HG02943 (cell line): ENCODE data around the gene TMC2.
"Not testable (repeated sequence)": the region's sequence is repeated elsewhere in the genome, so short reads cannot be mapped to it uniquely, and the experiment has no call there.

Experiments used
- ATAC-seq: cut with Tn5 transposase; IDR thresholded peaks from one replicate; pipeline ENCODE4 v1.9.1; 2021; ENCODE audit warnings: mild to moderate bottlenecking, low read depth, moderate library complexity; ENCODE audit not compliant: unreplicated experiment

TMC2 gene, protein sequence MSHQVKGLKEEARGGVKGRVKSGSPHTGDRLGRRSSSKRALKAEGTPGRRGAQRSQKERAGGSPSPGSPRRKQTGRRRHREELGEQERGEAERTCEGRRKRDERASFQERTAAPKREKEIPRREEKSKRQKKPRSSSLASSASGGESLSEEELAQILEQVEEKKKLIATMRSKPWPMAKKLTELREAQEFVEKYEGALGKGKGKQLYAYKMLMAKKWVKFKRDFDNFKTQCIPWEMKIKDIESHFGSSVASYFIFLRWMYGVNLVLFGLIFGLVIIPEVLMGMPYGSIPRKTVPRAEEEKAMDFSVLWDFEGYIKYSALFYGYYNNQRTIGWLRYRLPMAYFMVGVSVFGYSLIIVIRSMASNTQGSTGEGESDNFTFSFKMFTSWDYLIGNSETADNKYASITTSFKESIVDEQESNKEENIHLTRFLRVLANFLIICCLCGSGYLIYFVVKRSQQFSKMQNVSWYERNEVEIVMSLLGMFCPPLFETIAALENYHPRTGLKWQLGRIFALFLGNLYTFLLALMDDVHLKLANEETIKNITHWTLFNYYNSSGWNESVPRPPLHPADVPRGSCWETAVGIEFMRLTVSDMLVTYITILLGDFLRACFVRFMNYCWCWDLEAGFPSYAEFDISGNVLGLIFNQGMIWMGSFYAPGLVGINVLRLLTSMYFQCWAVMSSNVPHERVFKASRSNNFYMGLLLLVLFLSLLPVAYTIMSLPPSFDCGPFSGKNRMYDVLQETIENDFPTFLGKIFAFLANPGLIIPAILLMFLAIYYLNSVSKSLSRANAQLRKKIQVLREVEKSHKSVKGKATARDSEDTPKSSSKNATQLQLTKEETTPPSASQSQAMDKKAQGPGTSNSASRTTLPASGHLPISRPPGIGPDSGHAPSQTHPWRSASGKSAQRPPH

DNA sequence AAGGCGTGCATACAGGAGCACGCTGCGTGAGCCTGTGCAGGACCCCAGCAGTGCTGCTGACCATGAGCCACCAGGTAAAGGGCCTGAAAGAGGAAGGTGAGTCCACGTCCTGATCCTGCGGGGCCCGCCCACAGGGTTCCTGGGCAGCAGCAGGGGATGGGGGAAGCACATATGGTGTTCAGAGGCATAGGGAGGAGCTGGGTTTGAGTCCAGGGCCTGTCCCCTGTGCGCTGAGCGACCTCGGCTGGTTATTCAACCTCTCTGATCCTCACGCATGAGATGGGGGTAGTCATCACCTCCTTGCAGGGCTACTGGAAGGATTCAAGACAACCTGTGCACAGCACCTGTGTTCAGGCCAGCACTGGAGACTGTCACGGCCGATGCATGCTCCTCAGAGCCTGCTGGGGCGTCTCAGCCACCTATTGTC lies at the start of gene TMC2:
Gene TMC2, plus strand, starts transcription at position 14 of the 427 bp plus-strand sequence. Its CDS starts 49 bp downstream, at position 63.
- ATAC-seq = no peak

DNA sequence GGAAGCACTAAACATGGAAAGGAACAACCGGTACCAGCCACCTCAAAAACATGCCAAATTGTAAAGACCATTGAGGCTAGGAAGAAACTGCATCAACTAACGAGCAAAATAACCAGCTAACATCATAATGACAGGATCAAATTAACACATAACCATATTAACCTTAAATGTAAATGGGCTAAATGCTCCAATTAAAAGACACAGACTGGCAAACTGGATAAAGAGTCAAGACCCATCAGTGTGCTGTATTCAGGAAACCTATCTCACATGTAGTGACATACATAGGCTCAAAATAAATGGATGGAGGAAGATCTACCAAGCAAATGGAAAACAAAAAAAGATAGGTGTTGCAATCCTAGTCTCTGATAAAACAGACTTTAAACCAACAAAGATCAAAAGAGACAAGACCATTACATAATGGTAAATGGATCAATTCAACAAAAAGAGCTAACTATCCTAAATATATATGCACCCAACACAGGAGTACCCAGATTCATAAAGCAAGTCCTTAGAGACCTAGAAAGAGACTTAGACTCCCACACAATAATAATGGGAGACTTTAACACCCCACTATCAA lies 33.5 kb upstream of the TMC2 start:
- ATAC-seq = not testable (repeated sequence)

DNA sequence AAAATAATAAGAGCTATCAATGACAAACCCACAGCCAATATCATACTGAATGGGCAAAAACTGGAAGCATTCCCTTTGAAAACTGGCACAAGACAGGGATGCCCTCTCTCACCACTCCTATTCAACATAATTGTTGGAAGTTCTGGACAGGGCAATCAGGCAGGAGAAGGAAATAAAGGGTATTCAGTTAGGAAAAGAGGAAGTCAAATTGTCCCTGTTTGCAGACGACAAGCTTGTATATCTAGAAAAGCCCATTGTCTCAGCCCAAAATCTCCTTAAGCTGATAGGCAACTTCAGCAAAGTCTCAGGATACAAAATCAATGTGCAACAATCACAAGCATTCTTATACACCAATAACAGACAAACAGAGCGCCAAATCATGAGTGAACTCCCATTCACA lies 31.6 kb upstream of the TMC2 start:
- ATAC-seq = not testable (repeated sequence)

DNA sequence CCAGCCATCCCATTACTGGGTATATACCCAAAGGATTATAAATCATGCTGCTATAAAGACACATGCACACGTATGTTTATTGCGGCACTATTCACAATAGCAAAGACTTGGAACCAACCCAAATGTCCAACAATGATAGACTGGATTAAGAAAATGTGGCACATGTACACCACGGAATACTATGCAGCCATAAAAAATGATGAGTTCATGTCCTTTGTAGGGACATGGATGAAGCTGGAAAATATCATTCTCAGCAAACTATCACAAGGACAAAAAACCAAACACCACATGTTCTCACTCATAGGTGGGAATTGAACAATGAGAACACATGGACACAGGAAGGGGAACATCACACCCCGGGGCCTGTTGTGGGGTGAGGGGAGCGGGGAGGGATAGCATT lies 29.9 kb upstream of the TMC2 start:
- not testable (repeated sequence) for ATAC-seq

DNA sequence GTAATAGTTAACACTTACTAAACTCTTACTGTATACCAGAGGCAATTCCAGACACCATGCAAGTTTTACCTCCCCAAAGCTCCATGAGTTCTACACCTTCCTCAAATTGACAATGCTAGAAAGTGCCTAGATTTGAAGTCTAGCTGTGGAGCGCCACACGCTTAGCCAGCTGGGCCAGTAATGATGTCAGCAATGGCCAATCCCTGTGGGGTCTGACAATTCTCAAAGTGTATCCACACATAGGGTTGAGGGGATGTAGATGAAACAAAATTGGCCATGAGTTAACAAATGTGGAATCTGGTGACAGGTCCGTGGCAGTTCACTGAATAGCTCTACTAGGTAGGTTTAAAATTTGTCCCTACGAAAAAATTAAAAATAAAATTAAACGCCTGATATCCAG lies 28.9 kb upstream of the TMC2 start:
- ATAC-seq = no peak

DNA sequence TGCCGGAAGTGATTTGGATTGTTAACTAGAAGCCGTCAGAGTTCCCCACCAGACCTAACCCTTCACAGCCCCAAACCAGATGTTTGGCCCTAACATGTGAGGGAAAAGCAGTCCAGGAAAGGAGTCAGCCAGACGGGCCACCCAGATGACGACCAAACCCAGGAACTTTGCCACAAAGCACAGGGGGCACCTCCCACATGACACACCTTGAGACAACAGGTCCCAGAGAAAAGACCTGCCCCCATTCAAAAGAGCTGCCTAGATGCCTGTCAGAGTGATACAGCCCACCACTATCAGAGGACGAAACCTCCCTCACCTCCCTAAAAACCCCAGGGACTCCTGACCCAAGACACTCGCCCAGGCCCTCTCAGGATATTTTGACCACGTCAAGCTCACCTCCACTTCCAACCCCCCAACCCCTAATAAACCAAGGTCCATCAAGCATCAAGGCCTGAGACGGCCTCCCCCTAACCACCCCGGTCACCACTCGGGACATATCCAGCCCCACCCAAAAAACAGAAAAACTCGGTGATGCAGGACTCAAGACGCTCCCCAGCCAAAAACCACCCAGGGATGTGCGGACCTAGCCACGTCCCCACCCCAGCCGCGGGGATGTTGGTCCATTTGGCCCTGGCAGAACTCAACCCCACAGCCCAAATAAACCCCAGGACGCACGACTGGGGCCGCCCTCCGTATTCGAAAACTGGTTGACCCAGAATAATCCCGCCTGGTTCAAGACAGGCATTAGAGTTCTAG lies 28.3 kb upstream of the TMC2 start:
- ATAC-seq = peak; percentile 18

DNA sequence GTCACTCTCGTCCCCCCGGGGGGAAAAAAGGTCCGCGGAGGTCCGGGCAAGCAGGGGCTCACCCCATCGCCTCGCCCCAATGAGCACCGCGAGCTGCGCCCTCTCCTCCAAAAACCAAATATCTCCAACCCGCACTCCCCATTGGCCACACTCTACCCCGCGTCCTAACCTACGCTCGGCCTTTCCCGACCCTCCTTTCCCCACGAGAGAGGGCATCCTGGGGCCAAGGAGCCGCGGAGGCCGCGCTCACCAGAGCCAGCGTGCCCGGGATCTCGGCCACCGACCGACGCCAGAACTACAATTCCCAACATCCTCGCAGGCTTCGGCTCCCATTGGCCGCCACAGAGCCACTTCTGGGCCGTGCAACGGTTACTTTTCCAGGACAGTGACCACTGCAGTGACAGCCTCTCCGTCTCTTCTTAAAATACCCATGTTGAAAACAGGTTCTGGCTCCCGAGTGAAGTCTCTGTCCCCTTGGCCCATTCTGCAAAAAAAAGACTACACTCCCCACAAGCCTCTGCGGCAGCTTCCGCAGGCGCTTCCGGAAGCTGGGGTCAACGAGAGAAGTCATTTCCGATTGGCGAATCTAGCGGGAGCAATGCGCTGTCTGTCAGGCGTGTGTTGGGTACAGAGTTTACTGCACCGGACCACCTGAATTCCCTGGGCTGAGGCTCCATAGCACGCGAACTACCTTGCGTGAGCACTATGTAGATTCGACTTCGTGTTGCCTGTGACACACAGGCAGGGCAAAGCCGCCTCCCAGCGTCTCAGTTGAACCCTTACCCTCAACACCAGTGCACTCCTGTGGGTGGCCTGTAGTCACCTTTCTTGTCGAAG lies 27.5 kb upstream of the TMC2 start, which contains the start of gene ZNF343:
Gene ZNF343, minus strand, starts transcription at position 285 of the 837 bp plus-strand sequence. CDS start 15,020 bp downstream, outside the sequence.
- ATAC-seq = peak; percentile 93

DNA sequence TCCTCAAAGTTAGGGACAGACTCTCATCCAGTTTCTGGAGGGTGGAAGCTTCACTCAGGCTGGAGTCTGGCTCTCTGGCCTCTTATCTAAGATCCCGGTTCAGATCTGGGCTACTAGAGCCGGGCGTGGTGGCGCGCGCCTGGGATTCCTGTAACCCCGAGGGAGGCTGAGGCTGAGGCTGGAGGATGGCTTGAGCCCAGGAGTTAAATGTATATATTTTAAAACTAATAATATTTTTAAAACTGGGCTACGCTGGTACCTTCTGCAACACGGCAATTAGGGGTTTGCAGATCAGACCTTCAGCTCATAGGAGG lies 26.9 kb upstream of the TMC2 start:
- ATAC-seq = no peak

DNA sequence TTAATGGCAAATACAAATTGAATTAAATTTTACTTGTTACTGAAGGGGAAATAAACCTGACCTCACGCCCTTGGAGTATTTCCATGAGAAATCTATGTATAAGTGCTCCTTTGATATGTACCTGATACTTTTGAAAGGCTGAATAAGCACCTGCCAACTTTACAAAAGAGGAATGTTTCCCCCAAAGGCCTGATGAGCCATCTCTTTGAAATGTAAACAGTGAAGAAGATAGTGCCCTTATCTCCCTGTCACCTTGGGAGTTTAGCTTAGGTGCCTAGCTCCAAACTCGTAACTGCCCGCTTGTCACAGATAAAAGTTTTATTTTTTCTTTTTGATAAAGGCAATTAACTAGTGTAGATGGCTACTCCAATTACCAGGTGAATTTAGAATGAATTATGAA lies 26.6 kb upstream of the TMC2 start:
- no peak for ATAC-seq

DNA sequence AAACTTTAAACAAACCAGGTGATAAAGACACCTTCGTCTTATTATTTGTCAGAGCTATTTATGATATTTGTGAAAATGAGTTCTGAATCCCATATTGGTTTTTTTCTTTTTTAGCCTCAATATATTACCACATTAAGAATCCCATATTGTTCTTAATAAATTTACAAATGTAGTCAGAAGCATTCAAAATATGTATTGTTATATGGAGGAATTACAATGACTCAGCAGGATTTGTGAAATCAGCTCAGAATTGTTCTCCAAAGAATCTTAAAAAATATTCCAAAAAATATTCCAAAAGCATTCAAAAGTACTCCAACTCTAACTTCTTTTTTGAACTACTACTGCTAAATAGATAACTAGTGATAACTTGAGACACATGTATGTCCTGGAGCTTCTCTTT lies 21.2 kb upstream of the TMC2 start:
- ATAC-seq = no peak

DNA sequence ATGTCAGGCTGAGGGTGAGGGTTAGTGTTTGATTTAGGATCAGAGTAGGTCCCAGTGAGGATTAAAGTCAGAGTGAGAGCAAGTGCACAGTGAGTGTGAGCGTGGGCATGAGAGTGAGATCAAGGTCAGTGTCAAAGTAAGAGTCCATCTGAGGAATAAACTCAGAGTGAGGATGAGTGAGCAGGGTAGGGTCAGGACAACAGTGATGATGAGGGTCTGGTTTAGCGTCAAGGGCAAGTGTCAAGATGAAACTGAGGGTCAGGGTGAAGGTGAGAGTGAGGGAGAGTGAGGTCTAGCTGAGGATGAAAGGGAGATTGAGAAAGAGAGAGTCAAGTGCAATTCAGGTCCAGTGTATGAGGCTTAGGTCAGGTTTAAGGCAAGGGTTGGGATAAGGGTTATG lies 20.0 kb upstream of the TMC2 start:
- ATAC-seq = no peak

DNA sequence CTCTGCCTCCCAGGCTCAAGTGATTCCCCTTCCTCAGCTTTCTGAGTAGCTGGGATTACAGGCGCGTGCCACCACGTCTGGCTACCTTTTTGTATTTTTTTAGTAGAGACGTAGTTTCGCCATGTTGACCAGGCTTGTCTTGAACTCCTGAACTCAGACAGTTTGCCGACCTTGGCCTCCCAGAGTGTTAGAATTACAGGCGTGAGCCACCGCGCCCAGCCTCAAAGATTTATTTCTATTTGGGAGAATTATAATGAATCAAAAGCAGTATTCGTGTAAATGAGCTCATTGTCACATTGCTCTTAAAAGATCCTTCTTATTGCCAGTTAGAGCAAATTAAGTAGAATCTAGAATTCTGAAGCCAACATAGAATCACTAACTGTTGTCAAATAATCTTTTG lies 18.3 kb upstream of the TMC2 start:
- ATAC-seq = no peak

DNA sequence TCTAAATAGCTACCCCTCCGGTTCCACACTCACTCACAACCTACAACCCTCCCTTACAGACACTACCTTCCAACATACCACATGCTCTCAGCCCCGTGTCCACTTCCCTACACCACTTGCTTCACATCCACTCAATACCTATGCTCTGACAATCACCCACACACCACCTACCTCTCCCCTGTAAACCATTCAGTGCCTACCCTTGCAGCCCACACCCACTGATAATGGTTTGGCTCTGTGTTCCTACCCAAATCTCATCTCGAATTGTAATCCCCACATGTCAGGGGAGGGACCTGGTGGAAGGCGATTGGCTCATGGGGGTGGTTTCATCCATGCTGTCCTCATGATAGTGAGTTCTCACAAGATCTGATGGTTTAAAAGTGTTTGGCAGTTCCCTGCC lies 17.8 kb upstream of the TMC2 start:
- ATAC-seq = no peak

DNA sequence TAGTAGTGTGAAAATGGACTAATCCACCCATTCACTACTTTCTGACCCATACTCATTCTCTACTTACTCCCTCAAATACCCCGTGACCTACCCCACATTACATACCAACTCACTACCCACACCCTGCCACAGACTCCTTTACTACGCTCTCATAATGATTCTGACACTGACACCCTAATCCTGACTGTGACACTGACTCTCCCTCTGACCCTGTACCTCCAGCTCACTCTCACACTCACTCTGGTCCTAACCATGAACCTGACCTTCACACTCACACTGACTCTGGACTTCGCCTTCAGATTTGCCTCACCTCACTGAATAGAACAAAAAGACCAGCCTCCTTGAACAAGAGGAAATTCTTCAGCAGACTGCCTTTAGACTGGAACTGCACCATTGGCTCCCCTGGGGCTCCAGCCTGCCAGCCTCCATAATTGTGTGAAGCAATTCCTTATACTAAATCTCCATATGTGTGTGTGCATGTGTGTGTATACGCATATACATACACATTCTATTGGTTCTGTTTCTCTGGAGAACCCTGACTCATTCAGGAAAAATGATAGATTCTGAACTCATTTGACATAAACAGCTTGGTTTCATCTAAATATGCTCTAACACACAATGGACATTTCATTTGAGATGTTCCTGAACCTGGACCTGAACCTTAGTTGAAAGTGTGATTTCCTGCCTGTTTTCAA lies 17.1 kb upstream of the TMC2 start:
- ATAC-seq = no peak

DNA sequence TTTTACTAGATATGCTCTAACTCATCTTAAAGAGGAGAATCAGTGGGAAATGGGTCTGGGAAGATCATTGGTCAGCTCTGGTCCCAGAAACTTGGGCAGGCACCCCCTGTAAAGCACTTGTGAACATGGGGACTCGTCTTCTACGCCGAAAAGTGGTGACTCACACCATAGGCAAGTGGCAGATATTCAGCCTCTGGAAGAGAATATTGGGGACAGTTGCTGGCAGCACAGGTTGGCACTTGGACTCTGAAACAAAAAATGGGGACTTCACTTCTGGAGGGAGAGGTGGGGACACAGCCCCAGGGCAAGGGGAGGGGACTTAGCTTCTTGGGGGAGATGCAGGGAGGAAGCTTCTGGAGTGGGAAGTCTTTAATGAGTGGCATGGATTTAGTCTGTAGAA lies 15.8 kb upstream of the TMC2 start:
- no peak for ATAC-seq

DNA sequence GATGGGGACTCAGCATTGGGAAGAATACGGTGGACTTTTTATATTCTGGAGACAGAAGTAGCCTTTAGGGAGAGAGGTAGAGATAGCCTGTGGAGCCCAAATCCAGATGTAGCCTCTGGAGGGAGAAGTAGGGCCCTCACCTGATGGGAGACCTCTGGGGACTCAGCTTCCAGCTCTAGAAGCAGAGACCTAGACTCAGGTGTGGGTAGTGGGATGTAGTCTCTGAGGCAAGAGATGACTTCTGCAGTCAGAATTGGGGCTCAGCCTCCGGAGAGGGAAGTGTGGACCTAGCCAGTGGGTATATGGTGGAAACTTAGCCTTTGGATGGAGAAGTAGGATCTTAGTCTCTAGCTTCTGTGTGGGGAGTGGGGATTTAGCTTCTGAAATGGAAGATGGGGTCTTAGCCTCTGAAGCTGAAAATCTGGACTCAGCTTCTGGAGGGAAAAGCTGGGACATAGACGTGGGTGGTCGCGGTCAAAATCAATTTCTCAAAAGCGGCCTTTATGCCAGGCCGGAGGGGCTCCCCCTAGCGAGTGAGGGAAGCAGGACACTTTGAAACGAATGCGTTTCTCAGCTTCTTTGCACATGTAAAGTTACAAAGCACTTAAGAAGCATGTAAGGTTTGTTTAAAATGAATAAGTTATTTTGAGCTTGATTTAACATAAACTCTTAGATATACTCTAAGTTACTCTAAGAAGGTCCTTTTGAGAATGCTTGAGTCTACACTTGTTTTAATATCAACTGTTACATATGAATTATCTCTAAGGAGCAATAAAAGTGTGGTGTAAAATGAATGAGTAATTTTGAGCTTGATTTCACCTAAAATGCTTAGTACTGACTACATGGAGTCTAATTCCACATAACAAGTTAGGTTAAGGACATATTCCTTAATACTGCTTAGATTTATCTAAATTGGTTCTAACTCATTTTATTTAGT lies 14.7 kb upstream of the TMC2 start:
- ATAC-seq = no peak

DNA sequence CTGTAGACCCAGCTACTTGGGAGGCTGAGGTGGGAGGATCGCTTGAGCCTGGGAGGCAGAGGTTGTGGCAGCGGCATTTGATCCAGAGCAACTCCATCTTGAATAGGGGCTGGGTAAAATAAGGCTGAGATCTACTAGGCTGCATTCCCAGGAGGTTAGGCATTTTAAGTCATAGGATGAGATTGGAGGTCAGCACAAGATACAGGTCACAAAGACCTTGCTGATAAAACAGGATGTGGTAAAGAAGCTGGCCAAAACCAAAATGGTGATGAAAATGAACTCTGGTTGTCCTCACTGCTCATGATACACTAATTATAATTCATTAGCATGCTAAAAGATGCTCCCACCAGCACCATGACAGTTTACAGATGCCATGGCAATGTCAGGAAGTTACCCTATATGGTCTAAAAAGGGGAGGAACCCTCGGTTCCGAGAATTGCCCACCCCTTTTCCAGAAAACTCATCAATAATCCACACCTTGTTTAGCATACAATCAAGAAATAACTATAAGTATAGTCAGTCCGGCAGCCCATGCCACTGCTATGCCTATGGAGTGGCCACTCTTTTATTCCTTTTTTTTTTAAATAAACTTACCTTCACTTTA lies 13.4 kb upstream of the TMC2 start:
- not testable (repeated sequence) for ATAC-seq
